HG03571 (cell line): Measurements from ENCODE around the gene AGPAT2.

Experiments
- ATAC-seq: cut with Tn5 transposase; IDR thresholded peaks from one replicate; pipeline ENCODE4 v1.9.1; 2021; ENCODE audit not compliant: unreplicated experiment

AGPAT2 gene

DNA sequence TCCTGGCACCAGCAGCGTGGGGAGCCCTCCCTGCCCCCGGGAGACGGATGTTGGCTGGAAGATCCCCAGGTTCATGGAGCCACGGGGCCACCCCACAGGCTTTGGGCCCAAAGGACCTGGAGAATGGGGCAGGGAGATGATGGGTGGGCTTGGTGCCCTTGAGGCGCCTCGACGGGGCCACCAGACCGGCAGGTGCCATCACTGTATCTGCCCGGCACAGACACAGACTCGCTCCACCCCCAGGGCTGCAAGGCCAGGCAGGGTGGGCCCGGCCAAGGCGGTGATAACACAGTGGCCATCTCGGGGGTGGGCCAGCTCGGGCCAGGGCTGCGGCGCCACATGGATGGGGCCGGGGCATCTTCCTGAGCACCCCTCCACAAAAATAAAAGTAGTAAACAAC is 59.6 kb downstream of the AGPAT2 start:
- ATAC-seq: no peak

DNA sequence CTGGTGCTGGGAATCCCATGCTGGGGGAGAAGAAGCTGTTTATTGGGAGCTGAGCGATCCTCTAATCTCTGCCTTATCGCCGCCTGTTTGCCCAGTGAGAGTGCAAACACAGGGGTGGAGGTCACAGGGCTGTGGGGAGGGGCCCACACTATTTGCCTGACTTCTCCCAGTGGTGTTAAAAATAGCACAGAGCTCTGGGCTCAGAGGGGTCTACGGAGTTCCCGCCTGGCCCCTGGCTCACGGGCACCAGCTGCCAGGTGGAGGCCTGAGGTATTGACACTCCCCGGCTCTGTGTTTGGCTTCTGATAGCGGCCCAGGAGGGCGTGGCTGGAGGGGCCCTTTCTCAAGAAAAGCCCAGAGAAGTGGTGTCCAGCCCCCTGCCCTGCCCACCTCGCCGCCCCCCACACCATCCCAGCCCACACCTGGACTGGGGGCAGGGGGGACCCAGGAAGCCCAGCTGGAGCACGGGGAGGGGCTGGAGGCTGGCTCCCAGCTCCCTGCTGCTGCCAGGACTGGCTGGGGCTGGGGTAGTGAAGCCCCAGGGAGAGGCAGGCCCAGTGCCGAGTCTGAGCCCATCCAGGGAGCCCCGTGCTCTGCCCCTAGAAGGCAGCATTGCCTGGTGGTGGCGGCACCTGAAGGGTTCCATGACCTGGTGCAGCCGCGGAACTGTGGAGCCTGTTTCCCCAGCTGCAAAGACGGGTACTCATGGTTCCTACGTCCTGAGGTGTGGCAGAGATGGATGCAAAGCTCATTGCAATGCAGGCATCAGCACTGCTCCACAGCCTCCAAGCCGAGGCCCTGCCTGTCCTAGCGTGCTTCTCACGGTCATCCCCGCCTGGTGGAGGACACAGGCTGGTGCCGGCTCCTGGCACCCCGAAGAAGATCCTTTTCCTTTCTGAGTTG is 60.3 kb downstream of the AGPAT2 start:
- no peak for ATAC-seq

DNA sequence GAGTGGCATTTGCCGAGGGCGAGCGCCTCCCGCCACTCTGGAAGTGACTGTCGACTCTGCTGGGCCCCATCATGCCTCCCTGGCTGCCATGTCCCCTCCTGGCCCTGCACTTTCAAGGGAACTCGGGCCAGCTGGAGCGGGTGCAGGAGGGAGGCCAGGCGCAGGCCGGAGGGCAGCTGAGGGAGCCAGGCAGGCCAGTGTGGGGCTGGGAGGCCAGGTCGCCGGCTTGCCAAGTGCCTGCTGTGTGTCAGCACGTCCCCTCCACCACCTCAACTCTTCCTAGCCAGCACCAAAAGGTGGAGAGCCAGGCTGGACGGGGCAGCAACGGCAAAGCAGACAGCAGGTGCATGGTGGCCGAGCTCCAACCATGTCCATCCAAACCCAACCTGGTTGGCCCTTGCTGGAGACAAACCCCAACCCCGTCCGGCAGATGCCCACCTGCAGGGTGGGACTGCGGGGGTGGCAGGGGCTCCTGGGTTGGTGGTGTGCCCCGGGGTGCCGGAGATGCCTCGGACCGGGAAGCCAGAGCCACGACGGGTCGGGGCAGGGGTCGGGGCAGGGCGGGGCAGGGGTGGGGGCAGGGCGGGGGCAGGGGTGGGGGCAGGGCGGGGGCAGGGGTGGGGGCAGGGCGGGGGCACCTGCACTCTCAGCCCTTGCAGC is 61.1 kb downstream of the AGPAT2 start:
- ATAC-seq: no peak

DNA sequence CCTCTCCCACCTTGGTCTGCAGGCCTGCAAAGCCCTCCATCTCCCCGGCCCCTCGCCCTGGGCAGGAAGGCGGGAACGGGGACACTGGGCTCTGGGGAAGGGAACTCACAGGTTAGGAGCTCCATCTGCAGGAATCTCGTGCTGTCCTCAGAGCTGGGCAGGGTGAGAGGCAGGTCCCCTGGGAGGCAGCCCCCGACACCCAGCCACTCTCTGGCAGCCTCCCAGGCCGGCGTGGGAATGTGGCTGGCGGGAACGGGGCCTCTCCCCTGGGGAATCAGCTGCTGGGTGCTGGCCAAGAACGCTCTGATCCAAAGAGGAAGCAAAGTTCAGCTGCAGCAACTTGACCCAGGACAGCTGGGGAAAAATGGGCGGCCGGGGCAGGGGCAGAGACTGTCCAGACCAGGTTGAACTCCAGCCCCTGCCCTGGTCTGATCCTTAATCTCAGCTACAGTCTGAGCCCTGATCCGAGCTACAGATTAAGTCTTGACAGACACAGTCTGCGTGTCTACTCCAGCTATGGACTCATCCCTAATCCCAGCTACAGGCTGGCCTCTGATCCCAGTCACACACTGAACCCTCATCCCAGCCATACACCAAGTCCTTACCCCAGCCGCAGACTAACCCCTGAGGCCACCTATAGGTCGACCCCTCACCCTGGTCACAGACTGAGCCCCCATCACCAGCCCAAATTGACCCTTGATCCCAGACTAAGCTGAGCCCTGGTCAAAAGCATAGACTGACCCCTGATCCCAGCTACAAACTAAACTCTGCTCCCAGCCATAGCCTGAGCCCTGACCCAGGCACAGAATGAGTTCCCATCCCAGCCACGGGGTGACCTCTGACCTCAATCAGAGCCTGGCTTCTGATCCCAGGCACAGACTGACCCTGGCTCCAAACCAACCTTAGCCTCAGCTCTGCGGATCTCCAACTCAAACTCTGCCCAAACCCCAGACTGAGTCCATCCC is 61.9 kb downstream of the AGPAT2 start:
- ATAC-seq: no peak

DNA sequence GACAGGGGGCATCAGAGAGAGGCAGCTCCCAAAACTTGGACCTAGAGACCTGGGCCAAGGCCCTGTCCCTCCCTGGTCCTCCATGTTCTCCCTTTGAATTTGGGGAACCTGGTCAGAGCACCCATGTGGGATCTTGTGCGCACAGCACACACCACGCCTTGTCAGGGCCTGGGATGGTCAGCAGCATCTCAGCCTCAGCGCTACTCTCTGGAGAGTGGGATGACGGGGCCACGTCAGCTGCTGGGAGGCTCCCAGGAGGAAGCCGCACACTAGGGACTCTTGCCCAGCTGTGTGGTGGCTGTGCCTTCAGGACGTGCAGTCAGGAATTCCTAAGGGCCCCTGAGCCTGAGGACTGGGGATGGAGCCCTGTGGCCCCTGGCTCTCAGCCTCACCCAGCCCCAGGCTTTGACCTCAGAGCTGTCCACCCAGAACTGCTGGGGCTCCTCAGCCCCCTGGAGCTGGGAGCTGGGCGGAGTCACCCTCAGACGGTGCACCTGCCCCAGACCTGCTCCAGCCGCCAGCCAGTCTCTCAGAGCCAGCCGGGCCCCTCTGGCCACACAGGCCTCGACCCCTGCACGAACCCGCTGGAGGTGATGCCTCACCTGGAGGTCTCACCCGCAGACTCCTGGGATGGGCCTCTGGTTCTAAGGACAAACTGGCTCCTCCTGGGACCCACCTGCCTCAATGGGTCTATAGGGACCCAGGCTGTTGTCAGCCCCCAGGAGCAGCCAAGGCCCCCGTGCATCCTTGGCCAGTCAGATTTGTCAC is 62.9 kb downstream of the AGPAT2 start:
- no peak for ATAC-seq

DNA sequence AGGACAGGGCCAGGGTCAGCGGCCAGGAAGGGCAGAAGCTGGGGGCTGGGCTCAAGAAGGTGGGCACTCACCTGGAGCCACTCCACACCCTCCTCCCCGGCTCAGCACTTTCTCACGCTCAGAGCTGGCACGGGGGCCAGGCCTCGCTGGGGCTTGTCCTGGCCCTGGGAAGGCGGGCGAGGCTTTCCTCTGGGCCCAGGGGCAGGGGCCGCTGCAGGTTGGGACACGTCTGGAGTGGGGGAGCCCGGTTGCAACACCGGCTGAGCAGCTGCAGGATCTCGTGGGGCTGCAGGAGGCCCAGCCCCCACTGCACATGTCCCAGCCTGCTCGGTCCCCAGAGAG is 63.4 kb downstream of the AGPAT2 start:
- no peak for ATAC-seq
